Psoas muscle (tissue), 8 donors: ENCODE data around the gene GPR34. TPM values are rescaled to one million over a fixed set of nuclear protein-coding genes. Genes with fewer than 3 reads are reported as not detected.

Source experiments
- ATAC-seq, 4 donors: fragments of 200-7000 bp; cut with Tn5 transposase; one replicate each; pipeline ENCODE4 v1.9.1; 2020; ENCODE audit warnings: moderate library complexity in 3 of 4, mild to moderate bottlenecking in 2 of 4
- DNase-seq, 2 donors: peaks; one replicate each; pipeline ENCODE4 v3.0.0-alpha.2; 2020
- H3K27ac ChIP-seq: fragments of 200-600 bp; one replicate; pipeline ENCODE4 v1.8.0; 2022
- H3K27me3 ChIP-seq, 3 donors: fragments of 200-600 bp in 1 of 3; one replicate each; pipeline versions ENCODE4 v1.6.1 to v1.8.0; 2013 to 2022; ENCODE audit warnings: low read length in 2 of 3, mild to moderate bottlenecking in 2 of 3, moderate library complexity in 1 of 3; ENCODE audit not compliant: insufficient read depth in 3 of 3
- H3K36me3 ChIP-seq, 2 donors: fragments of 200-600 bp in 1 of 2; one replicate each; pipeline versions ENCODE4 v1.6.1 to v1.8.0; 2013 to 2022; ENCODE audit warnings: low read depth in 1 of 2, mild to moderate bottlenecking in 1 of 2, moderate library complexity in 1 of 2; ENCODE audit not compliant: insufficient read depth in 1 of 2
- H3K4me1 ChIP-seq: fragments of 200-600 bp; one replicate; pipeline ENCODE4 v1.8.0; 2022
- H3K4me3 ChIP-seq: fragments of 200-600 bp; one replicate; pipeline ENCODE4 v1.8.0; 2022; ENCODE audit warnings: mild to moderate bottlenecking
- H3K9me3 ChIP-seq: fragments of 200-600 bp; one replicate; pipeline ENCODE4 v1.8.0; 2022
- WGBS, 3 donors: extraction: QIAGEN DNeasy Blood & Tissue Kit; methylation state at CpG; one replicate each; pipeline versions ENCODE4 v1.1.6 to v1.1.7; 2013; 5-methylcytosine and 5-hydroxymethylcytosine counted together
- intact Hi-C, 2 donors: fragments of 100-400 bp; cut with DNase I; formaldehyde crosslinking; loops; one replicate each; pipeline versions ENCODE4 v1.11.0 to v1.14.2; 2022
- polyA plus RNA-seq, 3 donors: library from polyadenylated mRNA; stranded (reverse); fragments of 200-250 nt; gene quantifications; one replicate each; pipeline ENCODE4 v1.2.3, GENCODE V29; 2013
- total RNA-seq, 4 donors: library from RNA; stranded (reverse); fragmentation: NEBNext Ultra II Directional in 2 of 4; extraction: Animal tissue kit (Norgen Biotek cat#: 25700) in 2 of 4; gene quantifications; one replicate each; pipeline versions ENCODE4 v1.2.1 to v1.2.4, GENCODE V29; 2021 to 2023
- TF ChIP-seq, protein P1 (sequence below): fragments of 200-600 bp; IDR thresholded peaks from one replicate; pipeline ENCODE4 v1.8.0; 2022; ENCODE audit warnings: antibody characterized with exemption
- donor health status: healthy with polysubstance abuse.
- donor health status: DM: no; HTN: no; CAD: no; lungs with moderate emphysema.
- donor health status: Bipolar disorder and iron deficiency.
- donor health status: healthy.
- donor health status: DM: yes; HTN: yes; CAD: no.
- donor health status: DM: no; HTN: no; CAD: no.
- donor health status: DM: no; HTN: no; CAD: no.
- donor health status: DM: yes; HTN: yes; CAD: no.

GPR34 gene
- total and polyA plus RNA-seq, 7 donors, result 0.53 to 4.3 (median 1.6) TPM

- Histone ChIP-seq H3K27me3 (peaks cover 0 to 3% (median 0%) of the 10 kb centered on the region in 3 donors), H3K27ac (no peak overlapping the region), H3K4me3 (no peak overlapping the region), H3K4me1 (no peaks in the 10 kb centered on the region), H3K36me3 (no peaks in the 10 kb centered on the region), H3K9me3 (no peaks in the 10 kb centered on the region)
- intact Hi-C loops, result no loop called here
- DNase-seq, result no peak
- ATAC-seq, result no peak
- 55 to 66% (median 61%) methylated on average over 6 of the region's 6 CpGs for WGBS, 3 donors
- TF ChIP-seq, protein P1, sequence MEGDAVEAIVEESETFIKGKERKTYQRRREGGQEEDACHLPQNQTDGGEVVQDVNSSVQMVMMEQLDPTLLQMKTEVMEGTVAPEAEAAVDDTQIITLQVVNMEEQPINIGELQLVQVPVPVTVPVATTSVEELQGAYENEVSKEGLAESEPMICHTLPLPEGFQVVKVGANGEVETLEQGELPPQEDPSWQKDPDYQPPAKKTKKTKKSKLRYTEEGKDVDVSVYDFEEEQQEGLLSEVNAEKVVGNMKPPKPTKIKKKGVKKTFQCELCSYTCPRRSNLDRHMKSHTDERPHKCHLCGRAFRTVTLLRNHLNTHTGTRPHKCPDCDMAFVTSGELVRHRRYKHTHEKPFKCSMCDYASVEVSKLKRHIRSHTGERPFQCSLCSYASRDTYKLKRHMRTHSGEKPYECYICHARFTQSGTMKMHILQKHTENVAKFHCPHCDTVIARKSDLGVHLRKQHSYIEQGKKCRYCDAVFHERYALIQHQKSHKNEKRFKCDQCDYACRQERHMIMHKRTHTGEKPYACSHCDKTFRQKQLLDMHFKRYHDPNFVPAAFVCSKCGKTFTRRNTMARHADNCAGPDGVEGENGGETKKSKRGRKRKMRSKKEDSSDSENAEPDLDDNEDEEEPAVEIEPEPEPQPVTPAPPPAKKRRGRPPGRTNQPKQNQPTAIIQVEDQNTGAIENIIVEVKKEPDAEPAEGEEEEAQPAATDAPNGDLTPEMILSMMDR, result no peak
Observed at GRCh38 chrX:41677183-41678060, 11.4 kb upstream of the GPR34 start.

- TF ChIP-seq, protein P1, result no peak
- peaks cover 0 to 3% (median 0%) of the 10 kb centered on the region in 3 donors for H3K27me3 ChIP-seq
- H3K9me3 ChIP-seq, result no peaks in the 10 kb centered on the region
- H3K27ac ChIP-seq, result no peak overlapping the region
- DNase-seq (no peak), ATAC-seq (no peak)
- WGBS, 3 donors, result 43 to 52% (median 45%) methylated on average over 2 to 3 of the region's 3 CpGs
- H3K4me3 ChIP-seq, result no peak overlapping the region
- H3K4me1 ChIP-seq, result no peaks in the 10 kb centered on the region
- intact Hi-C loops, result no loop called here
- no peaks in the 10 kb centered on the region for H3K36me3 ChIP-seq
Observed at GRCh38 chrX:41684138-41684537, 4.6 kb upstream of the GPR34 start.

DNA sequence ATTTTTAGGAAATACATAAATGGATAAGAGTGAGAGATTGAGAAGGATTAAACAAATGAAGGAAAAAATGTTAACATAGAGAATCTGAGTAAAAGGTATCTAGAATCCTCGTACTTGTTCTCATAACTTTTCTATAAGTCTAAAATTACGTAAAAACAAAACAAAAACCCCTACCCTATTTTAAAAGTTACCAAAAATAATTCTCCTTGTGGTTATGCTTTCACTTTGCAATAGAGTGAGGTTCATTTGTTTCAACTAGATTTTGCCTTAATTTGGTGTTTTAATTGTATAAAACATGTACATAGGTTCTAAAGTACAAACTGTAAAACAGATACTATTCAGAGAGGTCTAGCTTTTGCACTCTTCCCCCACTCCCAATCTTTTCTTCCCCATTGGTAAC is 3.8 kb upstream of the GPR34 start:
- TF ChIP-seq, protein P1, result no peak

GRCh38 chrX:41686788-41687187 is 2.0 kb upstream of the GPR34 start:
- ATAC-seq (no peak), DNase-seq (no peak)
- Histone ChIP-seq H3K27me3 (peaks cover 0 to 3% (median 0%) of the 10 kb centered on the region in 3 donors), H3K4me3 (no peak overlapping the region), H3K36me3 (no peaks in the 10 kb centered on the region), H3K9me3 (no peaks in the 10 kb centered on the region), H3K4me1 (no peaks in the 10 kb centered on the region), H3K27ac (no peak overlapping the region)
- TF ChIP-seq, protein P1, result no peak
- 67 to 100% (median 85%) methylated on average over 4 of the region's 4 CpGs for WGBS, 3 donors
- intact Hi-C loops, result no loop called here

More for the DNA sequence above, 3.8 kb upstream of the GPR34 start:
- Histone ChIP-seq H3K4me1 (no peaks in the 10 kb centered on the region), H3K36me3 (no peaks in the 10 kb centered on the region), H3K27me3 (peaks cover 0 to 3% (median 0%) of the 10 kb centered on the region in 3 donors), H3K27ac (no peak overlapping the region), H3K9me3 (no peaks in the 10 kb centered on the region), H3K4me3 (no peak overlapping the region)
- DNase-seq (no peak), ATAC-seq (no peak)
- 85 to 100% (median 94%) methylated on average over 2 of the region's 2 CpGs for WGBS, 3 donors
- intact Hi-C loops, result no loop called here
